Activated CD4-positive, CD25-positive, alpha-beta regulatory T cell (primary cell): ENCODE results near the gene PTPRE.

ENCODE experiments used
- DNase-seq, 4 experiments: peaks; one replicate each; lab custom pipeline; 2025; lab: John Stamatoyannopoulos, UW

PTPRE gene

GRCh38 chr10:128095027-128095752 lies 188.3 kb downstream of the PTPRE start:
- DNase-seq, result peak in 2 of 4 experiments; percentile 11 to 20

GRCh38 chr10:128095753-128096469 lies 189.0 kb downstream of the PTPRE start:
- no peak for DNase-seq

GRCh38 chr10:128096486-128097199 lies 189.7 kb downstream of the PTPRE start:
- DNase-seq, result no peak

- DNase-seq, result no peak
Observed at GRCh38 chr10:128097783-128098182, 190.9 kb downstream of the PTPRE start.

- DNase-seq, result no peak
Observed at GRCh38 chr10:128098631-128099030, 191.7 kb downstream of the PTPRE start.

GRCh38 chr10:128099901-128100300 lies 193.0 kb downstream of the PTPRE start:
- no peak for DNase-seq

- no peak for DNase-seq
Observed at GRCh38 chr10:128101901-128102300, 195.0 kb downstream of the PTPRE start.

GRCh38 chr10:128102480-128103228 lies 195.8 kb downstream of the PTPRE start:
- no peak for DNase-seq

GRCh38 chr10:128103229-128103714 lies 196.4 kb downstream of the PTPRE start:
- no peak for DNase-seq

GRCh38 chr10:128105383-128105782 lies 198.5 kb downstream of the PTPRE start:
- no peak for DNase-seq

GRCh38 chr10:128109707-128110106 lies 202.8 kb downstream of the PTPRE start:
- no peak for DNase-seq

- DNase-seq, result no peak
Observed at GRCh38 chr10:128110339-128110738, 203.4 kb downstream of the PTPRE start.

- no peak for DNase-seq
Observed at GRCh38 chr10:128111696-128112095, 204.8 kb downstream of the PTPRE start.

GRCh38 chr10:128113026-128113425 lies 206.1 kb downstream of the PTPRE start:
- DNase-seq, result no peak

- no peak for DNase-seq
Observed at GRCh38 chr10:128114901-128115300, 208.0 kb downstream of the PTPRE start.

- DNase-seq, result no peak
Observed at GRCh38 chr10:128115356-128115755, 208.5 kb downstream of the PTPRE start.

GRCh38 chr10:128116187-128116586 lies 209.3 kb downstream of the PTPRE start:
- no peak for DNase-seq

- DNase-seq, result no peak
Observed at GRCh38 chr10:128116851-128117615, 210.1 kb downstream of the PTPRE start.

- DNase-seq, result no peak
Observed at GRCh38 chr10:128121750-128122412, 215.0 kb downstream of the PTPRE start.

- DNase-seq, result no peak
Observed at GRCh38 chr10:128122931-128123330, 216.0 kb downstream of the PTPRE start.

GRCh38 chr10:128123846-128124245 lies 216.9 kb downstream of the PTPRE start:
- DNase-seq, result no peak
